ENCODE data around the gene SH3PXD2A. TPM values are rescaled to one million over a fixed set of nuclear protein-coding genes. Genes with fewer than 3 reads are reported as not detected.

Gene SH3PXD2A
- total RNA-seq, 1 experiment from 2014 or later = 54.9 TPM

DNA sequence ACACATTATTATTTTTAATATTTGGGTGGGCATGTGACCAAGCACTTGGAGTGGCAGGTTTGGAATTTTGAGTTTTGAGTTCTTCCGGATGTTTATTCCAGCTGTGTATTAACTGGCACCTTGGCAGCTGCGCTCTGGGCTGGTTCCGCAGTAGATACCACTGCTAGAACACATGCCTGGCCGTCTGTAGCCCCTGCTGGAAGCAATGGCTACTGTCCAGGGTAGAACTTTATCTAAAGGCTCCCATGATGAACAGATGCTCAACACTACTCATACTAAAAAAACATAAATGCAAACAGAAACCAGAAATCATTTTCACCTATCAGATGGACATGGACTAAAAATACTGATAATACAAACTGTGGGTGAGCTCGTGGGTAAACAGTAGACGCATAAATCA is 19.4 kb upstream of the SH3PXD2A start:
- TF ChIP-seq EZH2 (IDR thresholded peaks at IDR 0.05; ENCODE audit: borderline replicate concordance, low read depth, low read length, poor library complexity, severe bottlenecking) = no peak
- TF ChIP-seq, protein P1, sequence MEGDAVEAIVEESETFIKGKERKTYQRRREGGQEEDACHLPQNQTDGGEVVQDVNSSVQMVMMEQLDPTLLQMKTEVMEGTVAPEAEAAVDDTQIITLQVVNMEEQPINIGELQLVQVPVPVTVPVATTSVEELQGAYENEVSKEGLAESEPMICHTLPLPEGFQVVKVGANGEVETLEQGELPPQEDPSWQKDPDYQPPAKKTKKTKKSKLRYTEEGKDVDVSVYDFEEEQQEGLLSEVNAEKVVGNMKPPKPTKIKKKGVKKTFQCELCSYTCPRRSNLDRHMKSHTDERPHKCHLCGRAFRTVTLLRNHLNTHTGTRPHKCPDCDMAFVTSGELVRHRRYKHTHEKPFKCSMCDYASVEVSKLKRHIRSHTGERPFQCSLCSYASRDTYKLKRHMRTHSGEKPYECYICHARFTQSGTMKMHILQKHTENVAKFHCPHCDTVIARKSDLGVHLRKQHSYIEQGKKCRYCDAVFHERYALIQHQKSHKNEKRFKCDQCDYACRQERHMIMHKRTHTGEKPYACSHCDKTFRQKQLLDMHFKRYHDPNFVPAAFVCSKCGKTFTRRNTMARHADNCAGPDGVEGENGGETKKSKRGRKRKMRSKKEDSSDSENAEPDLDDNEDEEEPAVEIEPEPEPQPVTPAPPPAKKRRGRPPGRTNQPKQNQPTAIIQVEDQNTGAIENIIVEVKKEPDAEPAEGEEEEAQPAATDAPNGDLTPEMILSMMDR (conservative IDR thresholded peaks at IDR 0.05; ENCODE audit: low read depth, low read length) = no peak
- Histone ChIP-seq H3K4me3 (ENCODE audit: low read depth, low read length, poor library complexity, severe bottlenecking) (no peak overlapping the region), H3K27me3 (replicated peaks; ENCODE audit: insufficient read depth, low read depth, low read length, poor library complexity) (no peaks in the 10 kb centered on the region), H3K9me3 (ENCODE audit: low read depth, low read length, poor library complexity, severe bottlenecking) (no peaks in the 10 kb centered on the region), H3K27ac (ENCODE audit: low read depth, low read length, poor library complexity, severe bottlenecking) (no peak overlapping the region), H3K36me3 (ENCODE audit: insufficient read depth, low read length, poor library complexity, severe bottlenecking) (peaks cover 6% of the 10 kb centered on the region), H3K4me1 (ENCODE audit: insufficient read depth, low read length, poor library complexity, severe bottlenecking) (peaks cover 10% of the 10 kb centered on the region)
- intact Hi-C loops (cut with micrococcal nuclease; ENCODE audit: unreplicated experiment) = no loop called here
- POLR2A ChIA-PET (ENCODE audit: low non-redundant PET) = no interaction called here
- BruUV-seq (replicated peaks) = no TSS peak
- CTCF ChIA-PET = interaction anchor here (1.0 kb wide), 1 partner anchor 162 kb away, joined by 4 read pairs; no protein-coding TSS in a partner anchor
- DNase-seq (ENCODE audit: low spot score) = no peak

DNA sequence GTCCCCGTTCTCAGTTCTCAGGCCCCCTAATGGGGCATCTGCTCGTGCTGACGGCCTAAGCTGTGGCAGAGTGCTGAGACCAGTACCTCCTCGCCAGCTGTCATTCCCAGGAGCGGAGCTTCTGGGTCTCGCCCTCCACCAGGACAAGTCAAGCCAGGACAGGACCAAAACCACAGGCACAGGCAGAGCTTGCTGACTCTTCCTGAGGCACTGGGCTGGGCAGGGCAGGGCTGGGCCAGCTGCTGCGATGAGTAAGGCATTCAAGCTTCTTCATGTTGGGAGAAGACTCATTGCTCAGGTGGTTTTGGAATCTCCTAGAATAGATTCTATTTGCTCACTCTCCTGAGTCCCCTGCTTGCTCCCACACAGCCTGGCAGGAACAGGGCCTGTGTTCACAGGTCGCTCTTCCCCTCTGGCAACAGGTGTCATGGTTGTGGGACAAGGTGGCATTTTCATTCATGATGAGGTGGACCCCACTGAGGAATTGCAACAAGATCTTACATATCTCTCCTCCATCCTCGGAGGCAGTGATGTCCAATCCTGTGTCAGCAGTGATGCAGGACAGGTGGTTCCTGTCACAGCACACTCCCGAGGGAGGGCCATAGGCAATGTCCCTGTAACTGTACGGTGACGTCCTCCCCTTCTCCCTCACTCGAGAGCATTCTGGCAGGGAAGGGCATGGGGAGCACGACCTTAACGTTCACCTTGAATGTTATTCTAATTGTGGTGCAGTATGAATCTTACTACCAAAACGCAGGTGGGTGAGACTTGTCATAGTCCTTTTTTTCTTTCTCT is 17.0 kb upstream of the SH3PXD2A start:
- DNase-seq (ENCODE audit: low spot score) = no peak
- H3K36me3 ChIP-seq (ENCODE audit: insufficient read depth, low read length, poor library complexity, severe bottlenecking) = no peaks in the 10 kb centered on the region
- no peak overlapping the region for H3K4me3 ChIP-seq (ENCODE audit: low read depth, low read length, poor library complexity, severe bottlenecking)
- no peak for TF ChIP-seq EZH2 (IDR thresholded peaks at IDR 0.05; ENCODE audit: borderline replicate concordance, low read depth, low read length, poor library complexity, severe bottlenecking)
- TF ChIP-seq, protein P1 (conservative IDR thresholded peaks at IDR 0.05; ENCODE audit: low read depth, low read length) = no peak
- H3K27me3 ChIP-seq (replicated peaks; ENCODE audit: insufficient read depth, low read depth, low read length, poor library complexity) = no peaks in the 10 kb centered on the region
- intact Hi-C loops (cut with micrococcal nuclease; ENCODE audit: unreplicated experiment) = no loop called here
- H3K27ac ChIP-seq (ENCODE audit: low read depth, low read length, poor library complexity, severe bottlenecking) = no peak overlapping the region
- peaks cover 10% of the 10 kb centered on the region for H3K4me1 ChIP-seq (ENCODE audit: insufficient read depth, low read length, poor library complexity, severe bottlenecking)
- H3K9me3 ChIP-seq (ENCODE audit: low read depth, low read length, poor library complexity, severe bottlenecking) = no peaks in the 10 kb centered on the region
- CTCF ChIA-PET = interaction anchor here (0.5 kb wide), 1 partner anchor 17 kb away, joined by 3 read pairs; no protein-coding TSS in a partner anchor
- POLR2A ChIA-PET (ENCODE audit: low non-redundant PET) = no interaction called here
- no TSS peak for BruUV-seq (replicated peaks)

DNA sequence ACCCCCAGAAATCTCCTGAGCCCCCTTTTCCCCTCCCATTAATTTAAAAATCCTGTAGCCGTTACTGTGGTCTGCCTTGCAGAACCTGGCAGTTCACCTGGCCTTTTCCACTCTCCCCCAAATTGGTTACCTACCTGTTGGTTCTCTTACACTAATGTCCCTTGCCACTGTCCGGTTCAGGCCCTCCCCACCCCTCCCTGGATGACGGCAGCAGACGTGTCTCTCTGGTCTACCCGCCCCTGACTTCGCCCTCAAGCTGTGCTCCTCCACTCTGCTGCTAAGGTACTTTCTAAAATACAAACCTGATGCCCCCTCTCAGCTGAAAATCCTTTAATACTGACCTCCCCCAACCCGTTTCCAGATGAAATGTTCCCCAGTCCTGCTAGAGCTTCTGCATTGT is 15.6 kb upstream of the SH3PXD2A start:
- TF ChIP-seq, protein P1 (conservative IDR thresholded peaks at IDR 0.05; ENCODE audit: low read depth, low read length) = no peak
- no peak for TF ChIP-seq EZH2 (IDR thresholded peaks at IDR 0.05; ENCODE audit: borderline replicate concordance, low read depth, low read length, poor library complexity, severe bottlenecking)
- intact Hi-C loops (cut with micrococcal nuclease; ENCODE audit: unreplicated experiment) = no loop called here
- CTCF ChIA-PET = no interaction called here
- POLR2A ChIA-PET (ENCODE audit: low non-redundant PET) = no interaction called here
- Histone ChIP-seq H3K4me3 (ENCODE audit: low read depth, low read length, poor library complexity, severe bottlenecking) (no peak overlapping the region), H3K27me3 (replicated peaks; ENCODE audit: insufficient read depth, low read depth, low read length, poor library complexity) (no peaks in the 10 kb centered on the region), H3K36me3 (ENCODE audit: insufficient read depth, low read length, poor library complexity, severe bottlenecking) (no peaks in the 10 kb centered on the region), H3K4me1 (ENCODE audit: insufficient read depth, low read length, poor library complexity, severe bottlenecking) (peaks cover 10% of the 10 kb centered on the region), H3K27ac (ENCODE audit: low read depth, low read length, poor library complexity, severe bottlenecking) (no peak overlapping the region), H3K9me3 (ENCODE audit: low read depth, low read length, poor library complexity, severe bottlenecking) (no peaks in the 10 kb centered on the region)
- no peak for DNase-seq (ENCODE audit: low spot score)
- BruUV-seq (replicated peaks) = no TSS peak
